Right lung (tissue), 10 donors: Measurements from ENCODE around the gene GGA1. TPM values are rescaled to one million over a fixed set of nuclear protein-coding genes. Genes with fewer than 3 reads are reported as not detected.

Experiments used
- DNase-seq, 2 donors: peaks; one replicate each; pipeline ENCODE4 v3.0.0-alpha.2; 2013
- long read RNA-seq, 8 donors: transcript quantifications; one replicate each; lab custom pipeline, GENCODE V29; 2026
- polyA plus RNA-seq, 5 donors: library from polyadenylated mRNA; unstranded; fragments of 120-200 nt; gene quantifications; one replicate each; pipeline versions ENCODE4 v1.2.1 to v1.2.3, GENCODE V29; 2013; ENCODE audit warnings: inconsistent platforms in 1 of 5, low replicate concordance in 1 of 5; ENCODE audit not compliant: insufficient read length in 5 of 5, insufficient read depth in 1 of 5

The GGA1 gene, protein sequence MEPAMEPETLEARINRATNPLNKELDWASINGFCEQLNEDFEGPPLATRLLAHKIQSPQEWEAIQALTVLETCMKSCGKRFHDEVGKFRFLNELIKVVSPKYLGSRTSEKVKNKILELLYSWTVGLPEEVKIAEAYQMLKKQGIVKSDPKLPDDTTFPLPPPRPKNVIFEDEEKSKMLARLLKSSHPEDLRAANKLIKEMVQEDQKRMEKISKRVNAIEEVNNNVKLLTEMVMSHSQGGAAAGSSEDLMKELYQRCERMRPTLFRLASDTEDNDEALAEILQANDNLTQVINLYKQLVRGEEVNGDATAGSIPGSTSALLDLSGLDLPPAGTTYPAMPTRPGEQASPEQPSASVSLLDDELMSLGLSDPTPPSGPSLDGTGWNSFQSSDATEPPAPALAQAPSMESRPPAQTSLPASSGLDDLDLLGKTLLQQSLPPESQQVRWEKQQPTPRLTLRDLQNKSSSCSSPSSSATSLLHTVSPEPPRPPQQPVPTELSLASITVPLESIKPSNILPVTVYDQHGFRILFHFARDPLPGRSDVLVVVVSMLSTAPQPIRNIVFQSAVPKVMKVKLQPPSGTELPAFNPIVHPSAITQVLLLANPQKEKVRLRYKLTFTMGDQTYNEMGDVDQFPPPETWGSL
- polyA plus RNA-seq = 10 to 100 TPM; 43.5 to 62.6 (median 55.2) TPM
- long read RNA-seq, donor 1, transcript GGA1-216 (4 exons, 790 nt) = major isoform, 5 of 20 reads
- long read RNA-seq, donor 1, partial matches to known transcripts = 5 of 20 reads
- long read RNA-seq, donor 1, other reads (novel, unspliced or antisense) = 0 of 20 reads
- long read RNA-seq, donor 2, partial matches to known transcripts = 0 of 2 reads
- long read RNA-seq, donor 2, other reads (novel, unspliced or antisense) = 0 of 2 reads
- long read RNA-seq, donor 3, partial matches to known transcripts = 30 of 36 reads
- long read RNA-seq, donor 3, other reads (novel, unspliced or antisense) = 0 of 36 reads
- long read RNA-seq, donor 4, partial matches to known transcripts = 0 of 8 reads
- long read RNA-seq, donor 4, other reads (novel, unspliced or antisense) = 0 of 8 reads
- long read RNA-seq, donor 5, partial matches to known transcripts = 0 of 6 reads
- long read RNA-seq, donor 5, other reads (novel, unspliced or antisense) = 0 of 6 reads
- long read RNA-seq, donor 6, partial matches to known transcripts = 0 of 11 reads
- long read RNA-seq, donor 6, other reads (novel, unspliced or antisense) = 0 of 11 reads
- long read RNA-seq, donor 7, partial matches to known transcripts = 0 of 6 reads
- long read RNA-seq, donor 7, other reads (novel, unspliced or antisense) = 0 of 6 reads
- long read RNA-seq, donor 8, partial matches to known transcripts = 0 of 5 reads
- long read RNA-seq, donor 8, other reads (novel, unspliced or antisense) = 0 of 5 reads

GRCh38 chr22:37608477-37609239 lies at the start of gene GGA1:
TSS of gene GGA1 (plus strand) at chr22:37608834. CDS start at chr22:37608861, 27 bp downstream.
- DNase-seq = peak; percentile 97 to 98

DNA sequence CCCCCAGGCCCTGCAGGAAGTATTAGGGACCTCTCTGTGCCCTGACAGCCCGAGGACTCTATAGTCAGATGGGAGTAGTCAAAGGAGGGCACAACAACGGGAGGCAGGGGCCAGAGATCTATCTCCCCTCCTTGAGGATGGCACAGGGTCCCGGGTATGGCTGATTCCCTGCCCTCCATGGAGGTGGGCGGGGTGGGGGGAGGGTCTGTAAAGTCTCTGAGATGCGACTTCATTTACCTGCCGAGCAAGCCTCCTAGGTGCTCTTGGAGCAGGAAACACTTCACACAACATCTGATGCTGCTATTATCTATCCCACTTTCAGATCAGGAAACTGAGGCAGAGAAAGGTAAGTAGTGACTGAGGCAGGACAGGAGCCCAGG lies 49.1 kb upstream of the GGA1 start:
- no peak for DNase-seq

DNA sequence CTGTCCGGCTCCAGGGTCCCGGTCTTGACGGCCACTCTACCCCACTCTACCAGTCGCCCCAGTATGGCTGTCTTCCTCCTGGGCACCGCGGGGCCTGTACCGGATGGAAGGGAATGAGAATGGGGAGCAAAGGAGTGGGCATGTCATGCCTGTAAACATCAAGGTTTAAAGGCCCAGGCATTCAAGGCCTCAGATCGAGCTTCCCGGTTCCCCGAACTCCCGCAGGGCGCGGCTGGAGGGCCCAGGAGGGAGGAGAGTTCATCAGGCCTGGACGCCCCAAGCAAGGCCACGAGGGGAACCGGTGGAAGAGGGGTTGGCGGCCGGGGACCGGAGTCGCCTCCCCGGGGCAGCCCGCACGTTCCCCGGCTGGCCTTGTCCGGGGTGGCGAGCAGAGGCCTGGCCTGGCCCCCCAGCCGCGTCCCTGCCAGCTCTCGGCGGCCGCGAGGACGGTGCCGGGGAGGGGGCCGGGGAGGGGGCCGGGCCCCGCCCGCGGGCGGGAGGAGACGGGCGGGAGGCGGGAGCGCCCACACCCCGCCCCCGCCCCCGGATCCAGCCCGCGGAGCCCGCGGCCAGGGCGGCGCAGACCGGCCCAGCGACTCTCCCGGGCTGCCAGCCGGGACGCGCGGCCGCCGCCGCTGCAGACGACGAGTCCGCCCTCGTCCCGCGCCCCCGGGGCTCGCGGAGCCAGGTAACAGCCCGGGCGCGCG lies 48.6 kb upstream of the GGA1 start, which contains the start of gene CDC42EP1:
CDC42EP1 (plus strand) TSS at position 580 of the 707 bp plus-strand sequence. CDS start 5,870 bp downstream, outside the sequence.
- DNase-seq = peak; percentile 52 to 63

DNA sequence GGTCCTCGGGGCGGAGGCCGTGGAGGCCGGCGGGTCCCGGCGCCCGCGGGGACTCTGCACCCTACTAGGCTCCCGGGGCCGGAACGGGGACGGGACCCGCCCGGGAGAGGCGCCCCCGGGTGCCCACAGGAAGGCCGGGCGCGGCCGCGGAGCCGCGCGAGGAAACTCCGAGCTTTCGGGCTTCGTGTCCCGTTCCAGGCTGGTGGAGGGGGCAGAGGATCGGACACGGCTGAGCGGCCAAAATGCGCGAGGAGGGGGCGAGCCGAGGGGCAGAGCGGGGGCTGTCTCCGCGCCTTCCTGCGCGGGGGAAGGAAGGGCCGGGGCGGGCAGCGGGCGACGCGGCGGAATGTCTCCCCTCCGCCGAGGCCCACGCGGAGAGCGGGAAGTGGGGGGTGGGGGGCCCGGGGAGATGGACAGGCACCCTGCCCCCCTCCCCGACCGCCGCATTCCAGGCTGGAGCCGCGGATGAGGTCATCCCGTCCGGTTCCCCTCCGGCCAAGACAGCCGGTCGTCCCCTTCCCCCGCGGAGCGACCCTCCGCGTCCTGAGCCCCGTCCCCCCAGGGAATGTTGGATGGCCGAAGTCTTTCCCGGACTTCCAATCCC lies 47.9 kb upstream of the GGA1 start:
- peak in 1 of 2 donors; percentile 52 for DNase-seq

- peak; percentile 89 to 92 for DNase-seq
These were observed 47.2 kb upstream of the GGA1 start for GRCh38 chr22:37561212-37562048.

DNA sequence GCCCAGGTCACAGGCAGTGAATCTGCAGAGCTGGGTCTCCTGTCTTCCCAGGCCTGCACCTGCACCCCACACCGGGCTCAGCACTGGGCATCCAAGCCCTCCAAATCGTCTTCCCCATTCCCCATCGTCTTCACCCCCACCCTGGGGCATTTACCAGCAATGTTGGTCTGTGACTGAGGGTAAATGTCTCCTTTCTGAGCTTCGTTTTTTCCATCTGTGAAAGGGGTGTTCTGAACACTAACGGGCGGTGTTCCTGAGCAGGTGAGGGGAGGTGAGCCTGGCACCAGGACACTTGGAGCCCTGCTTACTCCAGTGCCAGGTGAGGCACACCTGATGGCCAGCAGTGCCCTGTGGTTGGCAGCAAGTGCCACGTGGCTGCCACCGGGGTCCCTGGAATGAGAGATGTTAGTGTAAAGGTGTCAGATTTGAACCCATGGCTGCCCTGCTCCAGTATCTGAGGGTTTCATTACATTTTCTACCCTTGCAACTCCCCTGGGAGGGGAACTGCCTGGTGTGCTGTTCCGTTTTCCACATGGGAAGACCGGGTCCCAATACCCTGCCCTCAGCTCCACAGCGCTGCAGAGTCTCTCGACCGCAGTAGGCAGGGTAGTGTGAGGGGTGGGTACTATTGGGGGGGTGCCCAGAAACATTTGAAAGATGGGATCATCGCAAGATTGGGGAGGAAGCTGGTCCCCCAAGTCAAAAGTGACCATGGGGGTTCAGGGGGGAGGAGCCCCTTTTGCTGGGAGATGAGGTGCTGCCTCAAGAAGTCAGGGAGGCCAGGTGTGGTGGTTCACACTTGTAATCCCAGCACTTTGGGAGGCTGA lies 46.4 kb upstream of the GGA1 start:
- DNase-seq = no peak

DNA sequence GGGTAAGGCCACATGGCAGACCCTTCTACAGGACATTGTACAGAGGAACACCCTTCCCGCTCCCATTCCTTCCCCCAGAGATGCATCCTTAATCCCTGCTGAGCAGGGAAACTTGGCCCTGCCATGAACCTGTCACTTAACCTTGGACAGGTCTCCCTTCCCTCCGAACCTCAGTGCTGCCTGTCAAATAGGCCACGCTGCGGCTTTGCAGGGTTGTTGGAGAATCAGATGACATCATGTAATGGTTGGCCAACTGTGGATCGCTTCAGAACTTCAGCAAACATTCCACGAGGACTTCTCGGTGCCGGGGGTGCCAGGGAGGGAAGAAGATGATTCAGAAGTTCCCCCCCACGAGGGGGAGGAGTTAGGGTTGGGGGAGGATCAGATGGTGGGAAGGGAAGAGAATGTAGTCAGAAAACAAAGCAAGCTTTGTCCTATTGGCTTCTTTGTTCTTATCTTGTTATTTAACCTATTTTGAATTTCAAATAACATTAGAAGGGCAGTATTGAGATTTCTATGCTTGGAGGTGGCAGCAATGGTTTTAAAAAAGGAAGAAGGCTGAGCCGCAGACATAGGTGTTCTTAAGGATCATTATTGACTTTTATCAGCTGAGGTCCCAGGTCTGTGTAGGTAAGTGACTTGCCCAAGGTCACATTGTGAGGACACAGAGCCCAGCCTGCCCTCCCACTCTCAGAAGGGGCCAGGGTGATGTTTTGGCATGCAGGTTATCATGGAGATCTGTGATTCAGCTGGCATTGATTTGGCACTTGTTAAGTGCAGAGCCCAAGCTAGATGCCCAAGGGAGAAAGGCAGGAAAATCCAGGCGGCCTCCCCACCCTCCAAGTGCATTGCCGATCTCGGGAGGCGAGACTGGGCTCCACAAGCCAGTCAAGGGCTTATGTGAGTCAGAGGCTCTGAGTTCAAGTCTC lies 45.2 kb upstream of the GGA1 start:
- no peak for DNase-seq

DNA sequence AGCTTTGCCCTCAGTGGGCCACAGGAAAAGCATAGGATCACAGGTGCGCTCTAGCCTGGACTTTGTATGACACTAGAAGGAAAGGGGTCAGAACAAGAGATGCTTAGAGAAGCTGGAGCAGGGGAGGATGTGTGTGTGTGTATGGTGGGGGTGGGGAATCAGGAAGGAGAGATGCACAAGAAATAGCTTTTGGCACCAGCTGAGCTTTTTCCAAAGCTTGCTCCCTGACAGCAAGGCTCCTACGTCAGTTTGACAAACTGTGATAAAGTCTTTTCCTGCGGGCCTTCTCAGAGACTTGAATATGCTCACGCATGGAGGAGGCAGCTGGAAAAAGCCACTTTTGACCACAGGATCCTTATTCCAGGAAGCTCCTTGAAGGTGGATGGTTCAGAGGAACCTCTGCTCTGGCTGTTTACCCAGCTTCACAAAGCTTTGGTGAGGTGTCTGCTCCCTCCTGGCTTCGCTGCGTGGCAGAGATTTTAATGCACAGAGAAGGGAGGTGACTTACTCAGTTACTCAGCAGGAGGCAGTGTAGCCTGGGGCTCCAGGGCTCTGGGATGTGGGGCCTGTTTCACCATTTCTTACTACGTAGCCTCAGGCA lies 44.4 kb upstream of the GGA1 start:
- no peak for DNase-seq

- no peak for DNase-seq
These were observed 42.8 kb upstream of the GGA1 start for GRCh38 chr22:37565830-37566229.

- DNase-seq = no peak
These were observed 42.3 kb upstream of the GGA1 start for GRCh38 chr22:37566329-37566837.

GRCh38 chr22:37566903-37567798 lies 41.5 kb upstream of the GGA1 start:
- DNase-seq = peak; percentile 62 to 73

DNA sequence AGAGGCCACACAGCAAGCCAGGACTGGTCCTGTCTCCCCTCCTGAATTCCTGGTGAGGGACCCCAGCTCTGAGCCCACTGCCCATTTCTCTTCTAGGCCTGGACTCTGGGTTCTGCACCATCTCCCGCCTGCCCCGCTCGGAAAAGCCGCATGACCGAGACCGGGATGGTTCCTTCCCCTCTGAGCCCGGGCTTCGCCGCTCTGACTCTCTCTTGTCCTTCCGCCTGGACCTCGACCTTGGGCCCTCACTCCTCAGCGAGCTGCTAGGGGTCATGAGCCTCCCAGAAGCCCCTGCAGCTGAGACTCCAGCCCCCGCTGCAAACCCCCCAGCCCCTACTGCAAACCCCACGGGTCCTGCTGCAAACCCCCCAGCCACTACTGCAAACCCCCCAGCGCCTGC lies 40.6 kb upstream of the GGA1 start:
- no peak for DNase-seq

GRCh38 chr22:37568448-37569008 lies 40.1 kb upstream of the GGA1 start:
- DNase-seq = no peak
